GM19438 (cell line): ENCODE data around the gene ARHGAP32.
"Not testable (repeated sequence)": the region's sequence is repeated elsewhere in the genome, so short reads cannot be mapped to it uniquely, and the experiment has no call there.

Source experiments
- ATAC-seq: cut with Tn5 transposase; IDR thresholded peaks from one replicate; pipeline ENCODE4 v1.9.1; 2021; ENCODE audit warnings: low read depth; ENCODE audit not compliant: unreplicated experiment

Gene ARHGAP32

DNA sequence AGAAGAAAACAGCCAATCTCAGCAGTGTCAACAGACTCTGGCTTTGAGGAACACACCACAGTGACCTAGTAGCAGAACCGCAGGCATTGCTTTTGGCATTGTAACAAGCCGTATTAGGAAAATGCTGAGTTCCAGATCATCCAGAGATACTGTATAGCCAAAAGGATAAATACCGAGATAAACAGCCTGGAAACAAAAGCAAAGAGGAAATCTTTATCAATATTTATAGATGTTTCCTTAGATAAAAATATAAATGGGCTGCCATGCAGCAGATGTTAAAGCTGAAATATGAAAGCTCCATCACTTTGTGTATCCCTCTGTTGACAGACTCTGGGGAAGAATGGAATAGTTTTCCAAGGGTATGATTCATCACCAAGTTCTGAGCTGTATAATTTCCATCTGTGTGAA is 150.5 kb downstream of the ARHGAP32 start:
- ATAC-seq = no peak

DNA sequence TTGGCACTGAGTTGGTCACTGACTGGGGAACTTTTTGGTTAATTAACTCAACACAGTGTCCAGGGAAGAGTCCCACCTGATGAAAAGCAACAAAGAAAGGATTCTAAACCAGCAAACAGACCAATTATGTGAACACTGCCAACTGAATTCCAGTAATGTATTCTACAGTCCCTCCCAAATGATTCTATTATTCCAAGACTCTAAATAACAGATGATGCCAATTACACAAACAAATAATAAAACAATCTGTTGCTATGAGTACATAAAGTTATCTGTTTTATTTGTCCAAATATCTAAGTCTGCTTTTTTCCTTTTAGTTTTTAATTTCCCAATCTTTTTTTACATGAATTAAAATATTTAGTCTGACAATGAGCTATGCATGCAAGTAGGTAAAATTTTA is 151.2 kb downstream of the ARHGAP32 start:
- ATAC-seq = no peak

DNA sequence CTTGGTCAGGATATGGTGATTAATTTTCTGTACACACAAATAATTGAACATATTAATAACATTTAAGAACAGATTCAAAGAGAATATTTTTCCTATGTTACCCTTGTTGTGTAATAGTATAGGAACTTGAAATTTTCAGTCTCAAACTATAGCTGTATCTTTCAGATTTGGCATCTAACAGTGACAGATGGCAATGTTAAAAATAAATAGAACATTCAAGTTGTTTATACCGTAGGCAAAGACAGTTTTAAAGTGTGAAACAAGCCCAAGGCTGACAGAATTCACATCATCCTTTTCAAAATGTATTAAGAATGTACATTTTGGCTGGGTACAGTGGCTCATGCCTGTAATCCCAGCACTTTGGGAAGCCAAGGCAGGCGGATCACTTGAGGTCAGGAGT is 156.9 kb downstream of the ARHGAP32 start:
- ATAC-seq = no peak

DNA sequence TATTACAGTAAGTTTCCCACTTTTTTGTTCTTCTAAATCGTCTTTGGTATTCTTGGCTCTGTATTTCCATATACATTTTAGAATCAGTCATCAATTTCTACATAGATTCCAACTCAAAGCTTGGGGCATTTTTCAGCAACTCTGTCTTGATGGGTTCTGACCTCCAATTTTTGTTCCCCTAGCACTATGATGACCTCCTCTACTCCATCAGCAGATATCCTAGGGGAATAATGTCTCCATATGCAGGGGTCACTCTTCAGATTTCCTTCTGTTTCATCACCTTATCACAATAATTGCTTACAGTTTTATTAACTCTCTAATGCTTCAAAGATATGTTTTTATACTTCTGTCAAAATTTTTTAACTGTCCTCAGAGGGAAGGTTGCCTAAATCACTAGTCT is 158.1 kb downstream of the ARHGAP32 start:
- no peak for ATAC-seq

DNA sequence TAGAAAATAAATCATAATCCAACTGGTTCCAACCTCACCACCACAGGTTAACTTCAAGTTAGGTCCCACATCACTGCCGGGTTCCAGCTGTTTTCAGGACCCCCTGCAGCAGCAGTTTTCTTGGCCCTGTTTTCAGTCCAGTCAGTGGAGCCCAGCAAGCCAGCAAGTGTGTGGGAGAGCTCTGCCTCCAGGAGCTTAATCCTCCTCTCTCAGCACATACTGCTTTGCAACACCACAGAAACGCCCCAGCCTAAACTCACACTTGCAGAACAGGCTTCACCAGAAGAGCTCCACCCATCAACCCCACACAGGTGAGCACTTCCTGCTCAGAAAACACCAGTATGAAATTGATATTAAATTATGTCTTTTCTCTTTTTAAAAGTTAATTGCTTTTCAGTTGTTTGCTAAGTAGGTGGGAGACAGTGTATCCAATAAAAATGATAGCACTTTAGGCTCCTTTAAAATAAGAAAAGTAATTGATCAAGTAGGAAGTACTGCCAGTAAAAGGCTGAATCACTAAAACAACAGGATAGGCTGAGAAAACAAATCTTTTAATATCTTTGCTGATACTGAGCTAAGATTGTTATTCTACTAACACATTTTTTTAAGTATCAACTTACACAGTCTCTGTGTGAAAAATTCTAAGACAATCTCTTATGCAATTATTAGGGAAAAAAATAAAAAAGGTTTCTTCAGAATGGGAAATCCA is 168.0 kb downstream of the ARHGAP32 start:
- ATAC-seq = no peak

DNA sequence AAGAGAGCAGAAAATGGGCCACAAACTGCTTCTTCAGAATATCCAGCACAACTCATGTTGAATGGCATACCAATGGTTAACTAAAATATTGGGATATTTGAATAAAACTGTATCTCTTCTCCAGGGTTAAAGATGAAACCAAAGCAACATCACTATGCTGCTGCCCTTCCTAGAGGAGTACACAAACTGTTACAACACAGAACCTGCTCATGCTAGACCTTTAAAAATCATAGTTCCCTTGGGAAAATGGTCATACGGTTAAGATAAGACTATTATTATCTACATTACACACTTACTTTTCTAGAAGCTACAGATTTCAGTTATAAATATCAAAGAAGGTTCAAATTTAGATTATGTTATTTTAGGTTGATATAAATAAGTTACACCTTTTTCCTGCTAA is 170.8 kb downstream of the ARHGAP32 start:
- ATAC-seq = no peak

DNA sequence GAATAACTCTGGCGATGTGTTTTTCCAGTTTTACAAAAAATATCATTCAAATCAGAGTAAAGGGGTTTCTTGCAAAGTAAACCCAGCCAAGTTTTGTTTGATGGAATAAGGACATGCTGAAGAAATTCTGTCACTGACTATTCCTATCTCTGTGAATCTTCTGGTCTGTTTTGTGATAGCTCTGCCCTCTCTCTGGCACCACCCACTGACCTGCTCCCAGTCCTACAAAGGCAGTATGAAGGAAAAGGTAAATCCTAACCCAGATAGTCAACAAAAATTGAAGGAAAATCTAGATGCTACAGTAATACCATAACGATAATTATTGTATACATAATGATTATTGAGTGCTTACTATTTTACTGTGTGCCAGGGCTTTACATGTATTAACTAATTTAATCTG is 173.1 kb downstream of the ARHGAP32 start:
- ATAC-seq = no peak

DNA sequence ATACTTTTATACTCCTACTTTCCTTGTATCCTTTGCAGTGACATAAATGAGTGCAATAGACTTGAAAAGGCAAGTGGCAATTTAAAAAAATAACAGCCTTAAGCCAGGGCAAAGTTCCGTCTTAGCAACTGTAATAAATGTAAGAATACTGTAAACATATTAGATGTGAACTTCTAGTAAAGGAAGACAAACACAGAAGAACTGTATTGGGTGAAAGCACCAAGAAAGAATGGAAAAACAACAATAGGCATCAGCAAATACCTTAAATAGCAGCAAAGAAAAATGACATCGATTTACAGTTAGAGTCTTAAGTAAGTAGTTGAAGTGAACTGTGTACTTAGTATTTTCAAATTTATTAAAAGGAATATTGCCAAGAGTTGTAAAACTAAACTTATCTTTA is 174.0 kb downstream of the ARHGAP32 start:
- no peak for ATAC-seq

DNA sequence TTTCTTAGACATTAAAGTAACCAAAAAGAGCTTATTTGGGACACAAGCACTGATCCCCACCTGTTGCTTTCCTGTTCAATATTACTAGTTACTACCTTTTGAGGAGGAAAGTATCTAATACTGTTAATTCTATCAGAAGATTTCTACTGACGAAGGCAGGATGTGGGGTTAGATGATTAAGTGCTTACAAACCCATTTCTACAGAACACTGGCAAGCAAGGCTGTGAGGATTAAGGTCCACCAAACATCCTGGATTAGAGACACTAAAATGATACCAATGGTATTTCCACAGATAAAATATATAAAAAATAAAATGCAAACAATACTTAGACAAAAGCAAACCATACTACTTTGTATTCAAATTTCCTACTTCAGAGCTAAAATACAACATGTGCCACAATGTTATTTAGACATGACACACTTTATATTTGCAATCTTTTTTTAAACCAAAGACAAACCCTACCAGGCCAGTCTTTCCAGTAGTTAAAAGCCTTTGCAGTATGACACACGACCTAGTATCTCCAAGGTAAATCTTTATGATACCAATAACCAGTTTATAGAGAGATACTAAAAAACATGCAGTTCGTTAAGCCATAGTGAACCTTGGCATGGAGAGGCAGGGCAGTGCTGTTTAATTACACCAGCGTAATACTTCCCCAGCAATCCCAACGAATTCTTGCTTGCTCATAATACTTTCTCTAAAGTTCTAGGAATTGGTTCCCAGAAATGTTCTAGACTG is 178.2 kb downstream of the ARHGAP32 start:
- ATAC-seq = no peak

DNA sequence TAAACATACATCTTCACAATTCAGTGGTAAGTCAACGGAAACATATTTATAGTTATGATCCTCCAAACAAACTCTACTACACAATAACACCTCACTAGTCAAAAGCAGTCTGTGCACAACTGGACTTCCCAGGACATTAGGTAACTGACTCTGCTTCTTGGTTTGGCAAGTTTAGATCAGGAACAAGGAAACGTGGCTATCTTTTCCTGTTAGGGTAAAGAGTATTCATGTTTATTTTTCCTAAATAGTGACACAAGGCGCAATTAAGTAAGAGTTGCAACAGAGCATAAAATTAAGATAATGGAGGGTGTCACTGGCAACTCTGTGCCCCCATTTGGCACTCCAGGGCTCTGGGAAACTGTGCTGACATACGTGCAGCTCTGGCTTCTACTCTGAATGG is 179.2 kb downstream of the ARHGAP32 start:
- no peak for ATAC-seq

DNA sequence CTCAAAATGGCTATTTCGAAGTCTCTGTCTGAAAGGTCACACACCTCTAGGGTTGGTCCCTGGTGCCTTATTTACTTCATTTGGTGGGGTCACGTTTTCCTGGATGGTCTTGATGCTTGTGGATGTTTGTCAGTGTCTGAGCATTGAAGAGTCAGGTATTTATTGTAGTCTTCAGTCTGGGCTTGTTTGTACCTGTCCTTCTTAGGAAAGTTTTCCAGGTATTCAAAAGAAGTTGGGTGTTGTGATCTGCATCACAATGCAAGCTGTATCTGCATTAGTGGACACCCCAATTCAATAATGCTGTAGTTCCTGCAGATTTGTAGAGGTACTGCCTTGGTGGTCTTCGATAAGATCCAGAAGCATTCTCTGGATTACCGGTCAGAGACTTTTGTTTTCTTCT is 186.0 kb downstream of the ARHGAP32 start:
- ATAC-seq = no peak

DNA sequence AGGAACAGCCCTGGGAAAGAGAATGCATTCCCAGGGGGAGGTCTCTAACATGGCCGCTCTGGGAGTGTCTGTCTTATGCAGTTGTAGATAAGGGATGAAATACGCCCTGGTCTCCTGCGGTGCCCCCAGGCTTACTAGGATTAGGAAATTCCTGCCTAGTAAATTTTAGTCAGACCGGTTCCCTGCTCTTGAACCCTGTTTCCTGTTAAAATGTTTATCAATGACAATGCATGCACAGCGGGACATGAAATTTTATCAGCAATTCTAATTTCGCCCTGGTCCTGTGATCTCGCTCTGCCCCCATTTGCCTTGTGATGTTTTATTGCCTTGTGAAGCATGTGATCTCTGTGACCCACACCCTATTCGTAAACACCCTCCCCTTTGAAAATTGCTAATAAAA is 193.0 kb downstream of the ARHGAP32 start:
- not testable (repeated sequence) for ATAC-seq

DNA sequence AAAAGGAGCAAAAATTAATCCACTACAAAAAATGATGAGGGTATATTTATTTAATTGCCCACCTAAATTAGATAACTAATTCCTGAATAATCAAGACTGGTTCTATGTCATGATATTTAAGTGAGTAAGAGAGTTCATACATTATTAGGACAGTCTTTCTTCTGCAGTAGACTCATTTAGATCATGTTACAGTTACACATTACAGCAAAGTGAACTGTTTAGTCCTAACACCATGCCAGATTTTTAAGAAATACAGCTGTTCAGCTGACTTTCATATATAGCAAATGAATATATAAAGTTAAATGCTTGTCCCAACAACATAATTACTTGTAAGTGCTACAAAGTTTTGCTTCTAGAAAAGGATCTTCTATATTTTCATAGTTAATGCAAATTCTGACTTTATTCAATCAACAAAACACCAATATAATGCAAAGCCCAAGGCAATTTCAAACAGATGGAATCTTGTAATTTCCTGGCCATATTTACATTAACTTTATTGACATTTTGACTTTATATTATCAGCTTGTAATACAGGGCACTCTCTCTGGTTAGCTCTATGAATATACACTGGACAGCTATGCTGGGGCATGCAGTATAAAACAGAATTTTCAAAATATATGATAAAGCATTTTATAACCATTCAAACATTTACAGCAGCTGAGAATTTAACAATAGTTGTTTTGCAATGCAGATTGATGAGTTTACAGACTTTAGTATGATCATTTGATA is 203.7 kb downstream of the ARHGAP32 start:
- no peak for ATAC-seq

DNA sequence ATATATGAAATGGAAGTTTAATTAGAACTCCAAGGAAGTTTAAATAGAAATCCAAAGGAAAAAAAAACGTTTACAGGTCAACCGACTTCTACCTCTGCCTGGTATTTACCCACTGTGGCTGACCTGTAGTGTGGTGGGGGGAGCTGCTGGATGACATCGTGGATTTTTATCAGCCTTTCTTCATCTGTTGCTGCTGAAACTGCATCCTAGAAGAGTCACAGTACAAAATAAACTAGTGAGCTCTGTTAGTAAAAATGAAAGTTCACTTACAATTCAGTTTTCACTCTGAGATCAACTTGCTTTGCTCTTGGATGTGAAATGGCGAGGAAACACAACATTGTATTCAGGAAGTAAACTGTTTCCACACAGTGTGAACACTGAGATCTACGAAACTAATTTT is 206.2 kb downstream of the ARHGAP32 start:
- no peak for ATAC-seq

DNA sequence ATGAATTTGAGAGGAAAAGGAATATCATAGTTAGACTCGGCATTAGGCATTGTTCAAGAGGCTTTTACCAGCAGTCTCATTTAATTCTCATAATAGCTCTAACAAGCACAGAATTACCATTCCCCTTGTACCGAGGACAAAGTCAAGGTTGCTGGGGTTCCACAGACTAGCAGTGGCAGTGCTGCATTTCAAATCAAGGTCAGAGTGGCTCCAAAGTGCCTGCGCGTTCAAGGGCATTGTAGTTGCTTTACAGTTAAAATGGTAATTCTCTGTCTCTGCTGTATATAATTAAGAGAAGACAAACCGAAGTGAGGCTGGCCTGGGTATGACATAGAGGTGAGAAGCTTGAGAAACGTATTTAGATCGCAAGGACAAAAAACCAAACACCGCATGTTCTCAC is 209.1 kb downstream of the ARHGAP32 start:
- ATAC-seq = no peak

DNA sequence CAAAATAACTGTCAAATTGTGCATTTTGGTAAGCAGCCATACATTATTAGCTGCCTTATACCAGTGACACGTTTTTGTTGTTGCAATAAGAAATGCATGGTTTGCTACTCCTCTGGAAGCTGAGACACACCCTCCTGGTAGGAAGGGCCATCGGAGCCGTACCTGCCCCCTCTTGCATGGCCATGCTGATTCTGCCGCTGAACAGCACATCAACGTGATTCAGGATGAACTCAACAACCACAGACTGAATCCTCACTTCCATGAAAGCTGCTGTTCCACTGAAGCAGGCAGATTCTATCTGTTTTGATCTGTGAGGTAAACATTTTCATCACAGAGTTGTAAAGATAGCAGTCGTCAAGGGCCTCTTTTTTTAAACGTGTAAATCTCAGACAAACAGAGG is 210.9 kb downstream of the ARHGAP32 start:
- no peak for ATAC-seq

DNA sequence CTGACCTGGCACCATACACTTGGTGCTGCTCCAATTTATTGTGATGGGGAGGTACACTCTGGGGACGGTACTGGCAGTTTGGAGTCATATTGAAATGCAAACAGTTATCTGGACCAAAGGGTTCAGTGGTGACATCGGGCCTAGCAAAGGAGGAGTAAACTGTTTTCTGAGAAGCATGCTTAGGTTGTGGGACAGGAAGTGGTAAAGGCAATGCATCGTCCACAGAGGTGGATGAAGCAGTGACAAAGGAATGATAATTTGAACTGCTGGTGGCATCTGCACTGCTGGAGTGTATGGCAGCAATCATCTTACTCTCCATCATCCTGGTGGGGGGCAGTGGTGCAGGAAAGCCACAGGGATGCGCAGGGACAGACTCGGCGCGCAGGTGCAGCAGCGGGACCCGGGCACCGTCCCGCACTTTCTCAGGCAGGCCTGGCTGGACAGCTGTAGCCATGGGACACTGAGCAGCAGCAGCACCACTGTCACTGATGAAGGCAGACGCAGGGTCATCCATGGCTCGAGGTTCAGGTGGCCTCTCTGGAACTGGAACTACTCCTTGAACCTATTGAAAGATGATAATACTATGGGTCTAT is 221.4 kb downstream of the ARHGAP32 start:
- no peak for ATAC-seq

DNA sequence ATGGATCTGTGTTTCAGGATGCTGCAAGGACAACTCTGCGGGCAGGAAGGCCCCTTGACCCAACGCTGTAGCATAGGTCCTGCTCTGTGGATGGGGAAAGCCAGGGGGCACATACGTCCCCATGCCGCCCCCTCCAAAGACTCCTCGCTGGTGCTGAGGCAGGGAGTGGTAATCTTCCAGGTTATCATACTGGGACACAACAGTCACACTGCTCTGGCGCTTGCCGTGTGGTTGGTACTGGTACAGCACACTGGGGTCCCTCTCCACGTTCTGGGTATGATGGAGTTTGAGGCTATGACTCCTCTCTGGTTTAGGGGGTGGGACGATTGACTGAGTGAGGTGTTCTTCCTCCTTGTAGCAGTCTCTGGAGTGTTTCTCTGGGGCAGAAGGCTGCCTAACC is 223.2 kb downstream of the ARHGAP32 start:
- no peak for ATAC-seq

DNA sequence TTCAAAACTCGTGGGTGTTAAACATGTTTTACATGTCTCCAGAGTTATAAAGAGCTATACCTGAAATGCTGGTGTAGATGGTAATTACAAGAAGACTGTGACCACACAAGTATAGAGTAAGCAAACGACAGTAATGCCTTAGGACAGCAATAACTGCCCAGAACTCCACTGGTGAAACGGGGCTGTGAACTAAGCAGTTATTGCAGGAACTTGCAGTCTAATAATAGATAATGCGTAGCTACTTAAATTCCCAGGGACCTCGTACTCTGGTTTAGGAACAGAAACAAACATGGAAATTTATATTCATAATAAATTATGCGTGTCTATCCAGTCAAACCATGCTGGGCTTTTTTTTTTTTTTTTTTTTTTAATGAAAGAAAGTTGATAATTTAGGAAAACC is 224.5 kb downstream of the ARHGAP32 start:
- ATAC-seq = no peak

DNA sequence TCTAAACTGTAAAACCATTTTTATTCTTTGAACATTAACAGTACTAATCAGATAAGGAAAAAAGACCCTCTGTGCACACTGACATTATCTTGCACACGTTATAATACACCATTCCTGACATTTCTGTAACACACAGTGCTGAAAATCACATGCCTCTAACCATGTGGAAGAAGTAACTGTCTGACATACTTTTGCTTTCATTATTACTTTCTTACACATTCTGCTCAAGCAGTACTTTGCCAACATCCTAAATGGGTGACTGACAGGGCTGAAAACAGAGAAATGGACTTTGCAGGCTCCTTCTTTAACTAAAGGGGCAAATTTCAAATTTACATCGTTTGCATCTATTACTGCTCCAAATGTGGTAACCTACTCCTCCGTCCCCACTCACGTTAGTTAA is 226.6 kb downstream of the ARHGAP32 start:
- ATAC-seq = peak; percentile 89

DNA sequence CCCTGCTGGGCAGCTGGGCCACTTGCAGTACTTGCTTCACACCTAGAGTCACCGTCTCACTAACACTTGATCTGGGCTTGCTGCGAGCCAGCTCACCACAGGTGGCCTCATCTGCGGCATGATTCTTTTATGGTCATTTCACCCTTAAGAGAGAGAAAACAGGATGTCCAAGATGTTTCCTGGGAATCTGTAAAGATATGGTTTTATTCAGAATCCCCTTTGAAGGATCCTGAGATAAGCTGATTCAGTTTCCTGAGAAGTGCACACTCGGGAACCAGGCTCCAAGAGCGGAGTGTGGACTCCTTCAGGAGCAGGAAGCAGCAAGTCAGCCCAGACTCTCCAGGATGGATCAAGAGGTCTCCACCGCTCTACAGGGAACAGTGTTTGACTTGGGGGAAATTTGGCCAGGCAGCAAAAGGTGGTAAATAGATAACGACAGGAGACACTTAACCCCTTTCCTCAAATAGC is 227.6 kb downstream of the ARHGAP32 start:
- no peak for ATAC-seq
